Endothelial cell (in vitro differentiated cells): Measurements from ENCODE around the gene PRELID2. TPM values are rescaled to one million over a fixed set of nuclear protein-coding genes. Genes with fewer than 3 reads are reported as not detected.

ENCODE experiments used
- DNase-seq: peaks from one replicate; pipeline ENCODE4 v3.0.0; 2021; ENCODE audit warnings: low spot score
- H3K27ac Mint-ChIP-seq: one replicate; pipeline ENCODE4 v1.8.0; 2021; ENCODE audit warnings: mixed read lengths, inconsistent platforms; ENCODE audit not compliant: unreplicated experiment
- H3K27me3 Mint-ChIP-seq: one replicate; pipeline ENCODE4 v1.8.0; 2021; ENCODE audit warnings: mild to moderate bottlenecking, moderate library complexity, mixed read lengths, inconsistent platforms; ENCODE audit not compliant: unreplicated experiment
- H3K36me3 Mint-ChIP-seq: one replicate; pipeline ENCODE4 v1.8.0; 2021; ENCODE audit warnings: mild to moderate bottlenecking, low read depth, mixed read lengths, inconsistent platforms; ENCODE audit not compliant: unreplicated experiment
- H3K4me1 Mint-ChIP-seq: one replicate; pipeline ENCODE4 v1.8.0; 2021; ENCODE audit warnings: mild to moderate bottlenecking, mixed read lengths, inconsistent platforms; ENCODE audit not compliant: unreplicated experiment
- H3K4me3 Mint-ChIP-seq: one replicate; pipeline ENCODE4 v1.8.0; 2021; ENCODE audit warnings: mild to moderate bottlenecking, mixed read lengths, inconsistent platforms; ENCODE audit not compliant: unreplicated experiment
- H3K9me3 Mint-ChIP-seq: one replicate; pipeline ENCODE4 v1.8.0; 2021; ENCODE audit warnings: mixed read lengths, inconsistent platforms; ENCODE audit not compliant: unreplicated experiment
- CTCF ChIP-seq: fragments of 200-600 bp; sonication (generic); IDR thresholded peaks from one replicate; pipeline ENCODE4 v1.5.0; 2021; ENCODE audit warnings: antibody characterized with exemption; ENCODE audit not compliant: unreplicated experiment
- total RNA-seq: library from RNA; stranded (reverse); fragmentation: NEBNext Ultra II Directional; extraction: Animal tissue kit (Norgen Biotek cat#: 25700); gene quantifications from one replicate; pipeline ENCODE4 v1.2.1, GENCODE V29; 2021; ENCODE audit not compliant: unreplicated experiment

Gene PRELID2
- total RNA-seq, 1 donor from 2014 or later, result 4.3 TPM

GRCh38 chr5:145760660-145761059, 74.5 kb downstream of the PRELID2 start:
- TF ChIP-seq CTCF, result no peak
- no peaks in the 10 kb centered on the region for H3K36me3 Mint-ChIP-seq
- H3K4me1 Mint-ChIP-seq, result peaks cover 6% of the 10 kb centered on the region
- H3K27ac Mint-ChIP-seq, result no peak overlapping the region
- H3K4me3 Mint-ChIP-seq, result no peak overlapping the region
- no peak for DNase-seq
- H3K9me3 Mint-ChIP-seq, result no peaks in the 10 kb centered on the region
- H3K27me3 Mint-ChIP-seq, result no peaks in the 10 kb centered on the region

GRCh38 chr5:145752947-145753346, 82.2 kb downstream of the PRELID2 start:
- no peaks in the 10 kb centered on the region for H3K9me3 Mint-ChIP-seq
- H3K4me3 Mint-ChIP-seq, result no peak overlapping the region
- H3K36me3 Mint-ChIP-seq, result no peaks in the 10 kb centered on the region
- peaks cover 1% of the 10 kb centered on the region for H3K27me3 Mint-ChIP-seq
- no peak overlapping the region for H3K27ac Mint-ChIP-seq
- H3K4me1 Mint-ChIP-seq, result peaks cover 9% of the 10 kb centered on the region
- no peak for DNase-seq
- TF ChIP-seq CTCF, result no peak

GRCh38 chr5:145752534-145752933, 82.6 kb downstream of the PRELID2 start:
- TF ChIP-seq CTCF, result no peak
- H3K9me3 Mint-ChIP-seq, result no peaks in the 10 kb centered on the region
- peaks cover 9% of the 10 kb centered on the region for H3K4me1 Mint-ChIP-seq
- H3K36me3 Mint-ChIP-seq, result no peaks in the 10 kb centered on the region
- peaks cover 1% of the 10 kb centered on the region for H3K27me3 Mint-ChIP-seq
- DNase-seq, result no peak
- no peak overlapping the region for H3K27ac Mint-ChIP-seq
- H3K4me3 Mint-ChIP-seq, result no peak overlapping the region

- Mint-ChIP-seq H3K27ac (no peak overlapping the region), H3K36me3 (no peaks in the 10 kb centered on the region), H3K27me3 (peaks cover 1% of the 10 kb centered on the region)
Measured at GRCh38 chr5:145750199-145750598, 84.9 kb downstream of the PRELID2 start.

More at GRCh38 chr5:145750199-145750598, 84.9 kb downstream of the PRELID2 start:
- Mint-ChIP-seq H3K4me3 (no peak overlapping the region), H3K9me3 (no peaks in the 10 kb centered on the region), H3K4me1 (peaks cover 9% of the 10 kb centered on the region)
- no peak for DNase-seq
- TF ChIP-seq CTCF, result no peak
